Activated CD8-positive, alpha-beta T cell treated with anti-CD3 and anti-CD28 coated beads for 36 hours (primary cell): ENCODE results near the gene PMEPA1. TPM values are rescaled to one million over a fixed set of nuclear protein-coding genes. Genes with fewer than 3 reads are reported as not detected.

Source experiments
- ATAC-seq: fragments of 200-7000 bp; cut with Tn5 transposase; one replicate; pipeline ENCODE4 v1.10.0; 2021; ENCODE audit warnings: mild to moderate bottlenecking, moderate library complexity
- CTCF ChIA-PET: fragments of 350-600 bp; sonication (Branson Sonifier 250); formaldehyde crosslinking; loops from one replicate; lab custom pipeline; 2021; ENCODE audit warnings: antibody characterized with exemption; lab: Charles Lee
- POLR2A ChIA-PET: fragments of 350-600 bp; sonication (Branson Sonifier 250); formaldehyde crosslinking; loops from one replicate; lab custom pipeline; 2021; ENCODE audit warnings: antibody characterized with exemption; lab: Charles Lee
- DNase-seq: peaks from one replicate; pipeline ENCODE4 v3.0.0-alpha.2; 2020
- H3K27ac Mint-ChIP-seq: one replicate; pipeline ENCODE4 v1.8.0; 2021; ENCODE audit warnings: mild to moderate bottlenecking, mixed read lengths
- H3K27me3 Mint-ChIP-seq: one replicate; pipeline ENCODE4 v1.8.0; 2021; ENCODE audit warnings: mixed read lengths
- H3K36me3 Mint-ChIP-seq: one replicate; pipeline ENCODE4 v1.8.0; 2021; ENCODE audit warnings: low read depth, mixed read lengths
- H3K4me1 Mint-ChIP-seq: one replicate; pipeline ENCODE4 v1.8.0; 2021; ENCODE audit warnings: low read depth, mixed read lengths
- H3K4me3 Mint-ChIP-seq: one replicate; pipeline ENCODE4 v1.8.0; 2021; ENCODE audit warnings: mild to moderate bottlenecking, moderate library complexity, mixed read lengths
- H3K9me3 Mint-ChIP-seq: one replicate; pipeline ENCODE4 v1.8.0; 2021; ENCODE audit warnings: mixed read lengths
- intact Hi-C: fragments of 100-400 bp; cut with micrococcal nuclease; formaldehyde crosslinking; loops from one replicate; pipeline ENCODE4 v1.10.0; 2022
- total RNA-seq, 2 experiments: library from RNA; stranded (reverse); gene quantifications; one replicate each; pipeline ENCODE4 v1.2.3, GENCODE V29; 2021
- TF ChIP-seq, protein P1 (sequence below): fragments of 200-600 bp; IDR thresholded peaks from one replicate; pipeline ENCODE4 v1.8.0; 2022; ENCODE audit warnings: antibody characterized with exemption, mild to moderate bottlenecking

PMEPA1 gene
- total RNA-seq, 2 experiments from 2014 or later, result 1.7 to 2.0 TPM

- TF ChIP-seq, protein P1, sequence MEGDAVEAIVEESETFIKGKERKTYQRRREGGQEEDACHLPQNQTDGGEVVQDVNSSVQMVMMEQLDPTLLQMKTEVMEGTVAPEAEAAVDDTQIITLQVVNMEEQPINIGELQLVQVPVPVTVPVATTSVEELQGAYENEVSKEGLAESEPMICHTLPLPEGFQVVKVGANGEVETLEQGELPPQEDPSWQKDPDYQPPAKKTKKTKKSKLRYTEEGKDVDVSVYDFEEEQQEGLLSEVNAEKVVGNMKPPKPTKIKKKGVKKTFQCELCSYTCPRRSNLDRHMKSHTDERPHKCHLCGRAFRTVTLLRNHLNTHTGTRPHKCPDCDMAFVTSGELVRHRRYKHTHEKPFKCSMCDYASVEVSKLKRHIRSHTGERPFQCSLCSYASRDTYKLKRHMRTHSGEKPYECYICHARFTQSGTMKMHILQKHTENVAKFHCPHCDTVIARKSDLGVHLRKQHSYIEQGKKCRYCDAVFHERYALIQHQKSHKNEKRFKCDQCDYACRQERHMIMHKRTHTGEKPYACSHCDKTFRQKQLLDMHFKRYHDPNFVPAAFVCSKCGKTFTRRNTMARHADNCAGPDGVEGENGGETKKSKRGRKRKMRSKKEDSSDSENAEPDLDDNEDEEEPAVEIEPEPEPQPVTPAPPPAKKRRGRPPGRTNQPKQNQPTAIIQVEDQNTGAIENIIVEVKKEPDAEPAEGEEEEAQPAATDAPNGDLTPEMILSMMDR, result no peak
- Mint-ChIP-seq H3K27me3 (peaks cover under 1% of the 10 kb centered on the region), H3K9me3 (no peaks in the 10 kb centered on the region), H3K4me1 (peaks cover 6% of the 10 kb centered on the region), H3K36me3 (no peaks in the 10 kb centered on the region), H3K4me3 (peak overlapping the region; percentile 64), H3K27ac (no peak overlapping the region)
- peak; percentile 100 for ATAC-seq
- DNase-seq, result peak; percentile 96
- ChIA-PET POLR2A (no interaction called here), CTCF (interaction anchor here (1.0 to 1.2 kb wide), 2 partner anchors 8 to 45 kb away, joined by 3 to 5 read pairs; partner anchors contain the start of gene PMEPA1)
- intact Hi-C loops, result no loop called here
Measured at GRCh38 chr20:57718490-57719009, 8.7 kb upstream of the PMEPA1 start.

DNA sequence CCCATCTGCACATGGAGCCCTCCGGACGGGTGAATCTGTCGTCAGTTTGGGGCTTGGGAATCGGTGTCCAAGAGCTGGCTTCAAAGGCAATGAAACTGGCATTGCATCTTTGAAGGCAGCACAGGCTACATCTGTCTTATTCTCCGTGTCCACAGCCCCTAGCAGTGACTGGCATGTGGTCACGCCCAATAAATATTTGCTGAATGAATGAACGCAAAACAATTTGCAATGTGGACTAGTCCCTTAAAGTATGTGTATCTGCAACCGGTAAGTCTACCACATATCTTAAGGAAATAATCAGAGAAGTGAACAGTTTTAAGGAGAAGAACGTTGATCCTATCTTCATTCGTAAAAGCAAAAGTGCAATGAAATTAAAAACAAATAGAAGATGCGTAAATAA is 8.0 kb upstream of the PMEPA1 start:
- H3K36me3 Mint-ChIP-seq, result no peaks in the 10 kb centered on the region
- no peaks in the 10 kb centered on the region for H3K27me3 Mint-ChIP-seq
- intact Hi-C loops, result no loop called here
- no peak overlapping the region for H3K27ac Mint-ChIP-seq
- no peak for DNase-seq
- TF ChIP-seq, protein P1, result no peak
- no peak for ATAC-seq
- H3K9me3 Mint-ChIP-seq, result no peaks in the 10 kb centered on the region
- ChIA-PET CTCF (interaction anchor here (1.0 to 1.2 kb wide), 2 partner anchors 8 to 46 kb away, joined by 3 to 5 read pairs; partner anchors contain the start of gene PMEPA1), POLR2A (no interaction called here)
- H3K4me1 Mint-ChIP-seq, result peaks cover 6% of the 10 kb centered on the region
- no peak overlapping the region for H3K4me3 Mint-ChIP-seq

GRCh38 chr20:57716901-57717300 is 7.1 kb upstream of the PMEPA1 start:
- Mint-ChIP-seq H3K27ac (no peak overlapping the region), H3K27me3 (no peaks in the 10 kb centered on the region), H3K36me3 (no peaks in the 10 kb centered on the region), H3K9me3 (no peaks in the 10 kb centered on the region), H3K4me3 (no peak overlapping the region), H3K4me1 (peaks cover 10% of the 10 kb centered on the region)
- intact Hi-C loops, result no loop called here
- DNase-seq (no peak), ATAC-seq (no peak)
- POLR2A ChIA-PET, result no interaction called here
- TF ChIP-seq, protein P1, result no peak
- CTCF ChIA-PET, result interaction anchor here (0.6 kb wide), 1 partner anchor 440 kb away, joined by 3 read pairs; no protein-coding TSS in a partner anchor

- peaks cover 10% of the 10 kb centered on the region for H3K4me1 Mint-ChIP-seq
- CTCF ChIA-PET, result interaction anchor here (0.6 kb wide), 2 partner anchors 374 to 441 kb away, joined by 3 read pairs; no protein-coding TSS in a partner anchor
- no peaks in the 10 kb centered on the region for H3K36me3 Mint-ChIP-seq
- ATAC-seq (no peak), DNase-seq (no peak)
- TF ChIP-seq, protein P1, result no peak
- H3K9me3 Mint-ChIP-seq, result no peaks in the 10 kb centered on the region
- POLR2A ChIA-PET, result no interaction called here
- no peak overlapping the region for H3K4me3 Mint-ChIP-seq
- H3K27me3 Mint-ChIP-seq, result no peaks in the 10 kb centered on the region
- no peak overlapping the region for H3K27ac Mint-ChIP-seq
- intact Hi-C loops, result no loop called here
Measured at GRCh38 chr20:57716202-57716601, 6.4 kb upstream of the PMEPA1 start.

DNA sequence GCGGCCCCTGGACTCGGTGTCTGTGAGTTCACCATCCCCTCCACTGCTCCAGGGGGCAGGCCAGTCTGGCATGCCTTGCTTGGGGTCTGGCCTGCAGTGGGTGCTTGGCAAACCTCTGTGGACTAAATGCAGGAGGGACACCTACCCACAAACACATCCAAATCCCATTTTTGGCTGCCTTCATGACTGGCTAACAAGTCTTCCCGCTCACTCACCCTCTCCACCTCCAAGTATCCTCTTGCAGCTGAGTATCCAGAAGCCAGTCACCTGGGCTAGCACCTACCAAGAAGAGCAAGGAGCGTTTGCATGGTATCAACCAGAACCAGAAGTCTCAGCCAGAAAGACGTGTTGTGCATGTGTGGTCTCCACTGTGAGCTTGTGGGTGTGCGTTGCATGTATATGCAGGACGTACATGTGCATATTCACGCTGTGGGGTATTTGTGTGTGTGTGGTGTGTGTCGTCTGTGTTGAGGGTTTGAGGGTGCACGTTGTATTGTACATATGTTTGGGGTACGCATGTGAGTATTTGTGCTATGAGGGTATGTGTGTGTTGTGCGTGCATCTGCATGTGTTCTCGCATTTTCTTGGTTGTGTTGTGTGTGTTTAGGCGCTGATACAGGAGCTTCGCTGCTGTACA is 5.6 kb upstream of the PMEPA1 start:
- TF ChIP-seq, protein P1, result no peak
- Mint-ChIP-seq H3K4me1 (peaks cover 14% of the 10 kb centered on the region), H3K4me3 (no peak overlapping the region), H3K27ac (no peak overlapping the region), H3K36me3 (no peaks in the 10 kb centered on the region), H3K9me3 (no peaks in the 10 kb centered on the region), H3K27me3 (no peaks in the 10 kb centered on the region)
- DNase-seq, result no peak
- ATAC-seq, result no peak
- POLR2A ChIA-PET, result no interaction called here
- CTCF ChIA-PET, result no interaction called here
- intact Hi-C loops, result no loop called here
